ENCODE results near the gene ZSCAN29.

Gene ZSCAN29

GRCh38 chr15:43316971-43317346 lies 53.9 kb downstream of the ZSCAN29 start:
- no peak overlapping the region for H3K27ac ChIP-seq (ENCODE audit: low read depth, low read length, severe bottlenecking)
- H3K4me3 ChIP-seq (ENCODE audit: extremely low read depth, insufficient read depth, low read length, poor library complexity, severe bottlenecking): no peak overlapping the region
- H3K4me1 ChIP-seq (ENCODE audit: control insufficient read depth, insufficient read depth, low read length, poor library complexity, severe bottlenecking): peaks cover 12% of the 10 kb centered on the region
- H3K36me3 ChIP-seq (ENCODE audit: control insufficient read depth, insufficient read depth, low read length): no peaks in the 10 kb centered on the region
- 91% methylated on average over 1 of the region's 1 CpG; no CpG with 5 or more reads in 1 of the 2 experiments for WGBS, 2 experiments (ENCODE audit: insufficient coverage in 2 of 2)
- H3K9me3 ChIP-seq (ENCODE audit: control insufficient read depth, low read length): no peaks in the 10 kb centered on the region

DNA sequence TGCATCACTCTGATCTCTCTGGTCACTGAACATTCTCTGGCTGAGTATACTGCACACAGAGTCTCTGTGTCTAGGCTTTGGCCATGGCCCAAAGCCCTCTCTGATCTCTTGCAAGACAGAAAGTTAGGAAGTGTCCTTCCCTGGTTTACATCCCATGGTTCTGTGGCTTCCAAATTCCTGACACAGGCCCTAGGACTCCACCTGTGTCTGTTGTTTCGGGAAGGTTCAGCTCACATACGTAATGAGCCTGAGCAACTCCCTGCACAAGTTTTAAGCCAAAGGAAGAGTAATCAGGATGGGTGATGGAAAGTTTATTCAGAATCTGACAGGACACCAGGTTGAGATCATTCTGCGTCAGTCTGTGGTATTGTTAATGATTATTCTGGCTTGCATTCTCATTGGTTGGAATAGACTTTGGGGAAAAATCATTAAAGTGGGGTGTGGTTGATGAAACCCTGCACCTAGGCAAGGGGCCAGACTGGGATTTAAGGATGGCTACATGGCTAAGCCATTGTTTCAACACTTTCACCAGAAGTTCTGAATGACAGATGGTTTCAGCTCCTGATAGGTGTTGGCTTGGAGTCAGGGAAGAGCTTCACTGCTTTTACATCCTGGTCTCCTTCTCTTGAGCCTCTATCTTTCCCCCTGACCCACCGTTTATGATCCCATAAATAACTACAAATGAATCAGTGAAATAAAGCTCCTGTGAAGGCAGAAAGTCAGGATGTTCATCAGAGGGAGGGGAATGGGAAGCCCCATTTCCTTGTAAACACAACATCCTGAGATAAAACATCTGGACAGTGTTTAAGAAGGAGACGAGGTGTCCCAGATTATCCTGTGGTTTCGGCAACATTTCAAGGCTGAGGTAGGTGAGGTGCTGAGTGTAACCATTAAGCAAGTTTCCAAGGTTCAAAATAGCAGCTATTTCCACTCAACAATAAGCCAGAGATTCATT lies 54.5 kb downstream of the ZSCAN29 start:
- H3K9me3 ChIP-seq (ENCODE audit: control insufficient read depth, low read length): no peaks in the 10 kb centered on the region
- whole genome bisulfite sequencing, 2 experiments (ENCODE audit: insufficient coverage in 2 of 2): 89 to 93% methylated on average over 5 of the region's 6 CpGs
- no peak overlapping the region for H3K4me3 ChIP-seq (ENCODE audit: extremely low read depth, insufficient read depth, low read length, poor library complexity, severe bottlenecking)
- no peaks in the 10 kb centered on the region for H3K36me3 ChIP-seq (ENCODE audit: control insufficient read depth, insufficient read depth, low read length)
- H3K27ac ChIP-seq (ENCODE audit: low read depth, low read length, severe bottlenecking): no peak overlapping the region
- peaks cover 12% of the 10 kb centered on the region for H3K4me1 ChIP-seq (ENCODE audit: control insufficient read depth, insufficient read depth, low read length, poor library complexity, severe bottlenecking)

GRCh38 chr15:43314171-43314570 lies 56.7 kb downstream of the ZSCAN29 start:
- Histone ChIP-seq H3K36me3 (ENCODE audit: control insufficient read depth, insufficient read depth, low read length) (no peaks in the 10 kb centered on the region), H3K9me3 (ENCODE audit: control insufficient read depth, low read length) (no peaks in the 10 kb centered on the region), H3K4me1 (ENCODE audit: control insufficient read depth, insufficient read depth, low read length, poor library complexity, severe bottlenecking) (peaks cover 12% of the 10 kb centered on the region), H3K4me3 (ENCODE audit: extremely low read depth, insufficient read depth, low read length, poor library complexity, severe bottlenecking) (no peak overlapping the region), H3K27ac (ENCODE audit: low read depth, low read length, severe bottlenecking) (no peak overlapping the region)
- WGBS, 2 experiments (ENCODE audit: insufficient coverage in 2 of 2): 89 to 93% methylated on average over 1 to 3 of the region's 3 CpGs

- H3K9me3 ChIP-seq (ENCODE audit: control insufficient read depth, low read length): no peaks in the 10 kb centered on the region
- 77 to 80% methylated on average over 4 of the region's 4 CpGs for WGBS, 2 experiments (ENCODE audit: insufficient coverage in 2 of 2)
- no peak overlapping the region for H3K4me3 ChIP-seq (ENCODE audit: extremely low read depth, insufficient read depth, low read length, poor library complexity, severe bottlenecking)
- H3K27ac ChIP-seq (ENCODE audit: low read depth, low read length, severe bottlenecking): no peak overlapping the region
- no peaks in the 10 kb centered on the region for H3K36me3 ChIP-seq (ENCODE audit: control insufficient read depth, insufficient read depth, low read length)
- peaks cover 6% of the 10 kb centered on the region for H3K4me1 ChIP-seq (ENCODE audit: control insufficient read depth, insufficient read depth, low read length, poor library complexity, severe bottlenecking)
These were observed 58.5 kb downstream of the ZSCAN29 start for GRCh38 chr15:43312378-43312777.

All from mesodermal cell (in vitro differentiated cells).